Sigmoid colon (tissue), 4 donors: Measurements from ENCODE around the gene CASP9.

Experiments used
- EP300 ChIP-seq, 4 donors: sonication (generic); formaldehyde crosslinking; IDR thresholded peaks; one replicate each; pipeline ENCODE4 v1.6.1; 2017; ENCODE audit warnings: antibody characterized with exemption in 4 of 4
- POLR2A ChIP-seq, 2 donors: fragments of 450-650 bp; IDR thresholded peaks; one replicate each; pipeline ENCODE4 v1.6.1; 2016; ENCODE audit warnings: antibody characterized with exemption in 2 of 2, mild to moderate bottlenecking in 2 of 2, moderate library complexity in 2 of 2
- POLR2AphosphoS5 ChIP-seq, 4 donors: sonication (generic); formaldehyde crosslinking; IDR thresholded peaks; one replicate each; pipeline ENCODE4 v1.6.1; 2017; ENCODE audit warnings: antibody characterized with exemption in 4 of 4
- TF ChIP-seq, protein P1 (sequence below), 4 experiments: fragments of 450-650 bp in 3 of 4; fragments of 200-600 bp in 1 of 4; IDR thresholded peaks; one replicate each; pipeline ENCODE4 v1.5.1; 2016 to 2019; ENCODE audit warnings: antibody characterized with exemption in 4 of 4, mild to moderate bottlenecking in 3 of 4, moderate library complexity in 2 of 4

DNA sequence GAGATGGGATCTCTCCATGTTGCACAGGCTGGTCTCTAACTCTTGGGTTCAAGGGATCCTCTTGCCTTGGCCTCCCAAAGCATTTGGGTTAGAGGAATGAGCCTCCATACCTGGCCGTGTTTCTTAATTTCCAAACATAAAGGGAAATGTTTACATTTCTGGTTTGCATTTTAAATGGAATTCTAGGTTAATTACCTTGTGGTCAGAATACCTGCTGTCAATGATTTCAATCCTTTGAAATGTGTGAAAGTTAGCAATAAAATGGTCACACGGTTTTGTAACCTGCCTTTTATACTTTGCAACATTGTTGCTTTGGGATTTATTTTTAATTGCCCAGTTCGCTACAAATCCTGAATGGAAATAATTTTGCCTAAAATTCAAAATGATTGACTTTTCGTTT lies 34.5 kb upstream of the CASP9 start:
- TF ChIP-seq, protein P1, sequence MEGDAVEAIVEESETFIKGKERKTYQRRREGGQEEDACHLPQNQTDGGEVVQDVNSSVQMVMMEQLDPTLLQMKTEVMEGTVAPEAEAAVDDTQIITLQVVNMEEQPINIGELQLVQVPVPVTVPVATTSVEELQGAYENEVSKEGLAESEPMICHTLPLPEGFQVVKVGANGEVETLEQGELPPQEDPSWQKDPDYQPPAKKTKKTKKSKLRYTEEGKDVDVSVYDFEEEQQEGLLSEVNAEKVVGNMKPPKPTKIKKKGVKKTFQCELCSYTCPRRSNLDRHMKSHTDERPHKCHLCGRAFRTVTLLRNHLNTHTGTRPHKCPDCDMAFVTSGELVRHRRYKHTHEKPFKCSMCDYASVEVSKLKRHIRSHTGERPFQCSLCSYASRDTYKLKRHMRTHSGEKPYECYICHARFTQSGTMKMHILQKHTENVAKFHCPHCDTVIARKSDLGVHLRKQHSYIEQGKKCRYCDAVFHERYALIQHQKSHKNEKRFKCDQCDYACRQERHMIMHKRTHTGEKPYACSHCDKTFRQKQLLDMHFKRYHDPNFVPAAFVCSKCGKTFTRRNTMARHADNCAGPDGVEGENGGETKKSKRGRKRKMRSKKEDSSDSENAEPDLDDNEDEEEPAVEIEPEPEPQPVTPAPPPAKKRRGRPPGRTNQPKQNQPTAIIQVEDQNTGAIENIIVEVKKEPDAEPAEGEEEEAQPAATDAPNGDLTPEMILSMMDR (IDR thresholded peaks at IDR 0.05), result no peak
- TF ChIP-seq POLR2A (IDR thresholded peaks at IDR 0.05) (no peak), POLR2AphosphoS5 (IDR thresholded peaks at IDR 0.05) (no peak), EP300 (IDR thresholded peaks at IDR 0.05) (no peak)
